Measurements from ENCODE around the gene MIER1.

DNA sequence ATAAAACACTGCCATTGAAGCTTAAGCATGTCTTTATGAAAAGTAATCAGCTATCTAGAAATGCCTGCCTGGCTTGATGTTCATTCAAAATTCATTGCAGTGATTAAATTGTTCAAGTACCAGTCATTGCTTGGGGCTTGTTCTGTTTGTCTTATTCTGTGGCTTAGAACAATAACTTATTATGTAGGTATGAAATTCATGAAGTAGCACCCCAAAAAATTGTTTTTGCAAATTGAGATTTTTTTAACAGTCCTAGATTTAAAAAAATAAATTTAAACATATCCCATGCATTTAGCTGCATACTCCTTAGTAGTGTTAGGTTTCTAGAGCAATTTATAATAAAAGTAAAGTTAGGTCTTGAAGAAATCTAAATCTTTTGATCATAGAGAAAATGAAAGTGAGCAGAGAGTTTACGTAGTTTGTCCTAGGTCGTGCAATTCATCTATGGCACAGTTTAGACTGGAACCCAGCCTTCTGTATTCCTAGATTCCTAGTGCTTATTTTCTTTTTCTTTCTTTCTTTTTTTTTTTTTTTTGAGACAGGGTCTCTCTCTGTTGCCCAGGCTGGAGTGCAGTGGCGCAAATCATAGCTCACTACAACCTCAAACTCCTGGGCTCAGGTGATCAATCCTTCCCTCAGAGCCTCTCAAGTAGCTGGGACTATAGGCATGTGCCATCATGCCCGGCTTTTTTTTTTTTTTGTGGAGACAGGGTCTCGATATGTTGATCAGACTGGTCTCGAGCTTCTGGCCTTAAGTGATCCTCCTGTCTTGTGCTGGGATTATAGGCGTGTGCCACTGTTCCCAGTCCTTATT lies 9.3 kb downstream of the MIER1 start:
- no peak for TF ChIP-seq CTCF (IDR thresholded peaks at IDR 0.05 in 2 of 3, conservative IDR thresholded peaks at IDR 0.05 in 1 of 3; ENCODE audit: borderline replicate concordance in 1 of 3, insufficient read depth in 1 of 3, low read depth in 2 of 3, low read length in 2 of 3)
- TF ChIP-seq POLR2AphosphoS5 (IDR thresholded peaks at IDR 0.05; ENCODE audit: low read depth, low read length), result no peak
- TF ChIP-seq TCF7L2 (IDR thresholded peaks at IDR 0.05; ENCODE audit: borderline replicate concordance, extremely low read depth, insufficient read depth, insufficient read length), result no peak
